Renal cortex interstitium (tissue), 11 donors: ENCODE results near the gene ADCY4. TPM values are rescaled to one million over a fixed set of nuclear protein-coding genes. Genes with fewer than 3 reads are reported as not detected.

Experiments
- DNase-seq, 11 donors: peaks; one replicate each; pipeline ENCODE4 v3.0.0-alpha.2; 2013; ENCODE audit warnings: low read depth in 9 of 11, low spot score in 4 of 11; ENCODE audit errors: extremely low read depth in 1 of 11
- polyA plus RNA-seq, 3 donors: library from polyadenylated mRNA; unstranded; fragments of 120-200 nt; gene quantifications; one replicate each; pipeline ENCODE4 v1.2.1, GENCODE V29; 2013; ENCODE audit not compliant: insufficient read length in 3 of 3

Gene ADCY4
- polyA plus RNA-seq, 3 donors, result 15.7 to 25.1 (median 21.6) TPM

- no peak for DNase-seq
These were observed 25.2 kb downstream of the ADCY4 start, which contains the start of gene LTB4R2 for GRCh38 chr14:24309538-24310264. Gene LTB4R2, plus strand, starts transcription at chr14:24310140. Its CDS starts 525 bp downstream, at chr14:24310665.

- no peak for DNase-seq
These were observed 26.3 kb downstream of the ADCY4 start for GRCh38 chr14:24308342-24309124.

- DNase-seq, result peak in 4 of 11 donors; percentile 38 to 50 (median 48)
These were observed 27.1 kb downstream of the ADCY4 start, which contains the start of gene CIDEB for GRCh38 chr14:24307575-24308341. Gene CIDEB, minus strand, starts transcription at chr14:24307977. Its CDS starts 119 bp downstream, at chr14:24307858.

GRCh38 chr14:24307156-24307574, 27.7 kb downstream of the ADCY4 start:
- no peak for DNase-seq

- DNase-seq, result no peak
These were observed 30.9 kb downstream of the ADCY4 start for GRCh38 chr14:24304019-24304387.

- DNase-seq, result no peak
These were observed 34.4 kb downstream of the ADCY4 start for GRCh38 chr14:24300326-24300980.

GRCh38 chr14:24299255-24300191, 35.3 kb downstream of the ADCY4 start, which contains the start of the genes DHRS1 and NOP9:
Gene DHRS1, minus strand, starts transcription at chr14:24299780. Its CDS starts 674 bp downstream, at chr14:24299106.
Gene NOP9, plus strand, starts transcription at chr14:24299850. Its CDS starts 105 bp downstream, at chr14:24299955.
- DNase-seq, result peak; percentile 78 to 91 (median 86)

- no peak for DNase-seq
These were observed 36.0 kb downstream of the ADCY4 start for GRCh38 chr14:24298892-24299254.

- DNase-seq, result no peak
These were observed 37.5 kb downstream of the ADCY4 start for GRCh38 chr14:24297190-24297964.

- DNase-seq, result peak in 4 of 11 donors; percentile 36 to 61 (median 49)
These were observed 38.3 kb downstream of the ADCY4 start for GRCh38 chr14:24296341-24297157.

- no peak for DNase-seq
These were observed 41.3 kb downstream of the ADCY4 start for GRCh38 chr14:24293525-24293924.

GRCh38 chr14:24292118-24292807, 42.6 kb downstream of the ADCY4 start:
- no peak for DNase-seq

- DNase-seq, result no peak
These were observed 43.3 kb downstream of the ADCY4 start for GRCh38 chr14:24291446-24292117.

GRCh38 chr14:24290746-24291145, 44.1 kb downstream of the ADCY4 start:
- no peak for DNase-seq

- no peak for DNase-seq
These were observed 45.1 kb downstream of the ADCY4 start for GRCh38 chr14:24289649-24290280.
